Transverse colon (tissue), 1 donor: ENCODE data around the gene HOXB5.

Experiments used
- EP300 ChIP-seq: sonication (generic); formaldehyde crosslinking; IDR thresholded peaks from one replicate; pipeline ENCODE4 v1.6.1; 2017; ENCODE audit warnings: antibody characterized with exemption, low read depth
- POLR2A ChIP-seq: fragments of 450-650 bp; IDR thresholded peaks from one replicate; pipeline ENCODE4 v1.6.1; 2016; ENCODE audit warnings: antibody characterized with exemption, mild to moderate bottlenecking, moderate library complexity

GRCh38 chr17:48641541-48642058 lies 48.0 kb upstream of the HOXB5 start:
- TF ChIP-seq POLR2A (no peak), EP300 (no peak)
